WI38 (cell line): ENCODE data around the gene LYST.
"Not testable (repeated sequence)": the region's sequence is repeated elsewhere in the genome, so short reads cannot be mapped to it uniquely, and the experiment has no call there.

Source experiments
- H3K4me3 ChIP-seq: 2 replicates; pipeline ENCODE4 v1.5.1; 2011; ENCODE audit warnings: low read depth, mild to moderate bottlenecking, control low read depth, low read length
- TF ChIP-seq, protein P1 (sequence below): IDR thresholded peaks from 2 replicates; pipeline ENCODE4 v1.5.1; 2012; ENCODE audit warnings: low read depth, mild to moderate bottlenecking, control low read depth, low read length

Gene LYST

DNA sequence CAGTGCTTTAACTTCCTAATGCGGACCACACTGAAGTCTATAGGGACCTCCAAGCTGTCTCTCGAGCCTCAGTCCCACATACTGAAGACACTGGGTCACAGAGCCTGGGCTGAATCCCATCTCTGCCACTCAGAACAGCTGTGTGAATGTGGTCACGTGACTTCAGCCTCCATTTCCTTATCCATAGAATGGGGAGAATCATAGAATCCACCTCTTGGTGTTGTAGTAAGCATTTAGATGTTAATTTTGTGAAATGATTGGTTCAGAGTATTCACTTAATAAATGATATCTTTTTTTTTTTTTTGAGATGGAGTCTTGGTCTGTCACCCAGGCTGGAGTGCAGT, 41.2 kb upstream of the LYST start:
- H3K4me3 ChIP-seq: no peak overlapping the region

DNA sequence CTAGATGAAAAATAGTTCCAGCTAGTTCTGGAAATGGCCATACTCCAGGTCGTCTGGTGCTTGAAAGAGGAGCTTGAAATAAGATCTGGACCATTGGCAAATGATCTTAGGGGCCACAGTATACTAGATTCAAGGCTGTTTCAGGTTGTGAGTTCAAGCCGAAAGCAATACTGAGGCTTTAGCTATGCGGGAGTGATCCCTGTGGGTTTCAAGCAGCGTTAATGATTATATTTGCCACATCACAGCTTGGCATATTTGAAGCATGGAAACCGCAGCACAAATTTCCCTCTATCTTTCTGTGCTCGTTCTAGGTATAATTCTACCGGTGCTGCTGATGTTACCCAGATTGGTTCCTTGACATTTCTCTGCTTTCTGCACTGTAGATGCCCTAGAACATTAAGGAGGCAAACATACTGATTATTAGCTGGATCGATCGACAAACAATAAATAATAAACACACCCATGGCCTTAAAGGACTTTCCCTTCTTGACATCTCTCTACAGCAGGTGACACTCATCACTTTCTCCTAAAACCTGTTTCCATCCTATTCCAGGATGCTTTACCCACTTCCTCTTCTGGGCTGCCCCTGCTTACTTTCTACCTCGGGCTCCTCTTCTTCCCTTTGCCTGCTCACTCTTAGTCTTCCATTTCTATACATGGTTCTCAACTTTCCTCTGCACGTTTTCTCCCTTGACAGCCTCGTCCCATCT, 40.6 kb upstream of the LYST start:
- TF ChIP-seq, protein P1, sequence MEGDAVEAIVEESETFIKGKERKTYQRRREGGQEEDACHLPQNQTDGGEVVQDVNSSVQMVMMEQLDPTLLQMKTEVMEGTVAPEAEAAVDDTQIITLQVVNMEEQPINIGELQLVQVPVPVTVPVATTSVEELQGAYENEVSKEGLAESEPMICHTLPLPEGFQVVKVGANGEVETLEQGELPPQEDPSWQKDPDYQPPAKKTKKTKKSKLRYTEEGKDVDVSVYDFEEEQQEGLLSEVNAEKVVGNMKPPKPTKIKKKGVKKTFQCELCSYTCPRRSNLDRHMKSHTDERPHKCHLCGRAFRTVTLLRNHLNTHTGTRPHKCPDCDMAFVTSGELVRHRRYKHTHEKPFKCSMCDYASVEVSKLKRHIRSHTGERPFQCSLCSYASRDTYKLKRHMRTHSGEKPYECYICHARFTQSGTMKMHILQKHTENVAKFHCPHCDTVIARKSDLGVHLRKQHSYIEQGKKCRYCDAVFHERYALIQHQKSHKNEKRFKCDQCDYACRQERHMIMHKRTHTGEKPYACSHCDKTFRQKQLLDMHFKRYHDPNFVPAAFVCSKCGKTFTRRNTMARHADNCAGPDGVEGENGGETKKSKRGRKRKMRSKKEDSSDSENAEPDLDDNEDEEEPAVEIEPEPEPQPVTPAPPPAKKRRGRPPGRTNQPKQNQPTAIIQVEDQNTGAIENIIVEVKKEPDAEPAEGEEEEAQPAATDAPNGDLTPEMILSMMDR: no peak
- no peak overlapping the region for H3K4me3 ChIP-seq

More for the DNA sequence above, 41.2 kb upstream of the LYST start:
- TF ChIP-seq, protein P1: no peak

GRCh38 chr1:235906436-235906835, 39.7 kb upstream of the LYST start:
- TF ChIP-seq, protein P1: no peak
- H3K4me3 ChIP-seq: no peak overlapping the region

- not testable (repeated sequence) for H3K4me3 ChIP-seq
These were observed 37.1 kb upstream of the LYST start for GRCh38 chr1:235903809-235904208.

- no peak overlapping the region for H3K4me3 ChIP-seq
- TF ChIP-seq, protein P1: no peak
These were observed 36.2 kb upstream of the LYST start for GRCh38 chr1:235902677-235903542.

GRCh38 chr1:235901461-235901860, 34.8 kb upstream of the LYST start:
- TF ChIP-seq, protein P1: no peak
- no peak overlapping the region for H3K4me3 ChIP-seq

- TF ChIP-seq, protein P1: no peak
- H3K4me3 ChIP-seq: no peak overlapping the region
These were observed 31.4 kb upstream of the LYST start for GRCh38 chr1:235898126-235898525.
